GM18511 (cell line): Measurements from ENCODE around the gene MYO5A.

Source experiments
- ATAC-seq: cut with Tn5 transposase; IDR thresholded peaks from one replicate; pipeline ENCODE4 v1.9.1; 2021; ENCODE audit warnings: mild to moderate bottlenecking, moderate library complexity; ENCODE audit not compliant: unreplicated experiment

MYO5A gene

DNA sequence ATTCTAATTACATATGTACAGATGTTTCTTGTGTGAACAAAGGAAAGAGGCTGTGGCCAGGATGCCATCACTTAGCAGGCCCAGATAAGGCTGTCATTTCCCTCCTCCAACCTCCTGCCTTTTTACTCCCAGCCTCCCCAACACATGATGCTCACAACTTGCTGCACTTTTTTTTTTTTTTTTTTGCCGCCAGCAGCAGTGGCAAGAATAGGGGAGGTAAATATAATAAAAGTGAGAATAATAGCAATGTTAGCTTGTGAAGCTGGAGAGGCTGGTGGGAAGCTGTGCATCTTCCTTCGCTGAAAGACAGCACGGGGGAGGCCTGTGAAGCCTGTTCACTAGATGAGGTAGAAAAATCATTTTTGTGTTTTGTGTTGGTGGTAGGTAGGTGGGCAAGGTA lies 190.6 kb downstream of the MYO5A start:
- no peak for ATAC-seq

DNA sequence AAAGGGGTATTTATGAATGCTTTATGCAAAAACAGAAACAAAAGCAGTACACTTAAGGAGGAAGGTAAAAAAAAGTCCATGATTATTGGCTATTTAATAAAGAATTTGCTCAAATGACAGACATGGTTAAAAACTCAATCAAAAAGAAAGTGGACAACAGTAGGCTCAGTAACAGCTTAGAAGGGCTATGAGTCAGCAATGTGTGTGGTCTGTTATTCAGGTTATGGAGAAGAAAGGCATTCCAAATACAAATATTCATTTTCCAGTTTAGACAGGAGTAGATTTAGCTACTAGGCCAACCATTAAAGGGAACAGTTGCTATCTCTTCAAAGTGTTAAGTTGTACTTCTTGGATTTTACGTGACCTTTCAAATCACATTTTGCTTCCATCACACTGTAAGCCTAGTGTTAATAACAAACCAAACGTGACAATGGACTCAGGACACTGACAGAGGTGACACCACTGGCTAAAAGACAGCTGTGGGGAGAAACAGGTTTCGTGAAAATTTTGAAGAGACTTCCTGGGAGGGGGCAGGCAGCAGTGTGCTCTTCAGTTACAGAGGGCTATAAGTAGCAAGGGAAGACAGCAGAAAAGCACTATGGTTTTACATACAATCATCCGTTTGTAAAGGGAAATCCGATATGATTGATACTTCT lies 191.4 kb downstream of the MYO5A start:
- no peak for ATAC-seq

DNA sequence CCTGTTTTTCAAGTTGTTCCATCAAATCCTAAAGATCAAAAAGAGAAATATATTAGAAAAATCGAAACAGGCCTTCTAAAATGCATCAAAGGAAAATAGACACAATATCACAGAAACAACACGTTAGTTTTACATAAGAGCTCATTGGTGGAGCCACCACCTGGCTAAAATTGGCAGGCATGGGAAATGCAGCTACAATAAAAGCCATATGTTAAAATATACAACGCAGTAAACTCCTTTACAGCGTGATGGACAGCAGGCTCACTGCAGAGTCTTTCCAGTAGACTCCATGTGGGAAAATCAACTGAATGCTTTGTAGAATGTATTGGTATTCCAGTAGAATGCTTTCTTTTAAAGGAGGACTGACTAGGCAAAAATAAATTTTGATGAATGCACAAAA lies 192.2 kb downstream of the MYO5A start:
- ATAC-seq = no peak

DNA sequence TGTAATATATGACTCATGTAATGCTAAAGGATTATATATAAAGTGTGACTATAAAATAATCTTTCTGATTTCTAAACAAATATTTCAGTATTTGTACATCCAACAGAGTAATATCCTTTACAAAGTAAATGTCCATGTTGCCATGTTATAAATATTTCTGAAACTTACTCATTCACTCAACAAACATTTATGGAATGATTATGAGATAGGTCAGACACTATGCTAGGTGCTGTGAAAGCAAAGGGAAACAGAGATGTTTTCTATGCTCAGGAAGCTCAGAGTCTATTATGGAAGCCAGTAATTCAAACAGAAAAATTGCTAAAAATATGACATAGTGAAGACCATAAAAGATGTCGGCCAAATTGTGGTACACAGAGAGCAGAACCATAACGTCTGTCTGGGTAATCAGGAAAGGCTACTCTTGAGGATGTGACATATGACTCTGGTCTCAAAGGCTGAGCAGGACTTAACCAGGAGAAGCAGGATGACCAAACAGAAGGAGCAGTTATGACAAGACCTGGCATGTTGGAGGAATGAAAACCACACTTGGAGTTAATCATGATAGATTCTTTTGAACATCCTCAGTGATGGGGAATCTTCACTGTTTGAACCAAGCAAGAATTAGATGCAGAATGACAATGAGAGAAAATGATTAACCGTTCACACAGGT lies 194.1 kb downstream of the MYO5A start:
- no peak for ATAC-seq

DNA sequence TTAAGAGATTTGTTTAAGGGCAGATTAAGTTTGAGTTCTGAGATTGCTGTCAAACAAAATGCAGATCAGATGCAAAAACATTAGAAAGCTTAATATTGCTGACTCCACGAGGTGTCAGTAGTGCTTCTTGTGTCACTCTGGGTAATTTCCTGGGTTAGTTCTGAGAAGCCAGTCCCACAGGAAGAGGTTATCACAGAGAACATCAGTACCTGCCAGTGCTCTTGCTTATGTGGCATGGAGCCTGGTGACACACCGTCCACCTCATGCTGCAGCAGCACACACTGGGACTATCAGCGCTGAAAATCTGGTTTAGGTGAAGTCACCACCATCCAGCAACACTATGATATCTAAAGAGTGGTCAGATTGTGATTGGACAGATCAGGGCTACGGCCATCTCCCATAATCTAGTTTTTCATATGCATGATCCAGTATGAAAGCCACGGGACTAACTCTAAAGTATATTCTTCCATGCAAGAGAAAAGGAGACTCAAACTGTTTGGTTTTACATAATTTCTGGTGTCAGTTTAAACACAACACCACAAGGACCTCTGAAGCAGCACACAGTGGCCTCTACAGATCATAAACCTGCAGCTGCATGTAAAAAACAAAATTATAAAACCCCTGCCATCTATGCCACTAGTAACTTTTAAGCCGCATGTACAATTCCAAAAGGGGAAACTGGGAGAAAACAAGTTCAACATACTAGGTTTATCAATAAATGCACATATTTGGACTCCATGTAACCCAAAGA lies 197.0 kb downstream of the MYO5A start:
- peak; percentile 93 for ATAC-seq

DNA sequence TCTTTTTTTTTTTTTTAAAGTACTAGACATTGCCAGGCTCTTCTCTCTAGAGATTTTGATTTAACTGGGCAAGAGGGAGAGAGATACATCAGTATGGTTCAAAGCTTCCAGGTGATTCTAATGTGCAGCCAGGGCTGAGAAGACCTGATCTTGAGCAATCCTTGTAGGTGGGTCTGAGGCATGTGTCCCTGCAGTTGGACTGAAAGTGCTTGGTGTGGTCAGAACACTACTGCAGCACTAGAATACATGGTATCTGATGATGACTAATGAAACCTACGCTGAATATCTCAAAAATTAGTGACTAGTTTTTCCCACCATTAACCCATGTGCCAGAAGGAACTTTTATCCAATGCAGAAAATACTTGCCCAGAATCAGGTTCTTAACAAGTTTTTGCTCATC lies 198.7 kb downstream of the MYO5A start:
- ATAC-seq = no peak

DNA sequence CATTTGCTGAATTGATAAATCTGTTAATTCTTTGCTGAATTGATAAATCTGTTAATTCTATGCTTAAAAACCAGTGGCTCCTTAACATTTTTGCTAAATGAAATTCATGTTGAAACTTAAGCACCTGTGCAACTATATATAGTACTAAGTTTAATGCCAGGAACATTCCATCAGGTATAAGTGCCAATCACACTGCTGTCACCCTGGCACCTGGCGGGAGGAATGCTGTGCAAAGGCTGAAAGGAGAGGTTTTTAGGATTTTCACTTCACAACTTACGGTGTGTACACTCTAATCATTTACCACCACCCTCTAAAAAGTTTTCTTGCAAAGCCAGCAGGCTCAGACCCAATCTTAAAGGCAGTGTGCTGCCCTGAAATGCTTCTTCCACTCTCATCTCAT lies 199.5 kb downstream of the MYO5A start:
- no peak for ATAC-seq

DNA sequence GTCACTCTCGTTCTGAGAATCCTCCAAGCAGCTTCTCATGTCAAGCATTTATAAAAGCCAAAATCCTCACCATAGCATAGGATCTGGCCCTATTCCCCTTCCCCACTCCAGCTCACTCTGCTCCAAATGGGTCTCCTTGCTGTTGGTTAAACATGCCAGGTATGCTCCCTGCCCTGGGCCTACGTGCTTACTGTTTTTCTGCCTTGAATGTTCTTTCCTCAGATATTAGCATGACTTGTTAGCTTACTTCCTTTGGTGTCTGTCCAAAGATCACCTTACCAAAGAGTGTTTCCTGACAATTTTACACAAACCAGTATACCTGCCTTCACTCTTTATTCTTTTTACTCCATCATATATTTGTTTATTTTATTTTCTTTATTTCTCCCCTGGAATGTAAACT lies 200.0 kb downstream of the MYO5A start:
- ATAC-seq = no peak

DNA sequence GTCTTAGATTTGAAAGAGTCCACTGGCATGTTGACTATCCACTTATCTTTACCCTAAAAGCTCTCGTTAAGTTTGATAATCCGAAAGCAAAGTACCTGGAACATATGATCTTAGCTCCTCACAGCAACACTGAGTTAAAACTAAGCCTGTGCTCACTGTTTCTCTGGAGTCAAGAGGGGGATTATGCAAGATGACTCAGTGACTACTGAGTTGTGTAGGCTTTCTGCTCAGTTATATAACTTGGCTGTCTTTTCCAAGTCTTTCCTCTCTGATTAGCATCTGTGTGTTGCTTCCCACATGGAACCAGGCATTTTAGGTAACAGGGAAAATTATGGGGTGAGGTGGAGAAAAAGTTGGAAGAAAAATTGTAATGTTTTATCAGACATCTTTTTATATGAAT lies 201.9 kb downstream of the MYO5A start:
- ATAC-seq = no peak

DNA sequence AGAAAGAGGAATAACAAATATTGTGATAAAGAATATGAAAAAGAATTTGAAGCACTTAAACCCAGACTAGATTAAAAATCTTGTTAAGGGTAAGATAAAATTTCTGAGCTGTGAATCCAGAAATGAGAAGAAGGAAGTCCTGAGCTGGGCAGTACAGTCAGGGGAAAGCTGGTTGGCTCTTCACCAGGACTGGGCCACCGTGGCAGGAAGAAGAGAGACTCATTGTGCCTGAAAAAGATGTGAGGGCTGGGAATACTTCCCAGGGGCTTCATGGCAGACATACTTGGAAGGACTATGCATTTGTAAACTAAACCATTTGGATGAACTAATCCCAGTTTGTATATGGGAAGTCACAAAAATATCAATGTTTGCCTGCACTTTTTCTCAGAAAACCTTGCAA lies 204.6 kb downstream of the MYO5A start:
- no peak for ATAC-seq

DNA sequence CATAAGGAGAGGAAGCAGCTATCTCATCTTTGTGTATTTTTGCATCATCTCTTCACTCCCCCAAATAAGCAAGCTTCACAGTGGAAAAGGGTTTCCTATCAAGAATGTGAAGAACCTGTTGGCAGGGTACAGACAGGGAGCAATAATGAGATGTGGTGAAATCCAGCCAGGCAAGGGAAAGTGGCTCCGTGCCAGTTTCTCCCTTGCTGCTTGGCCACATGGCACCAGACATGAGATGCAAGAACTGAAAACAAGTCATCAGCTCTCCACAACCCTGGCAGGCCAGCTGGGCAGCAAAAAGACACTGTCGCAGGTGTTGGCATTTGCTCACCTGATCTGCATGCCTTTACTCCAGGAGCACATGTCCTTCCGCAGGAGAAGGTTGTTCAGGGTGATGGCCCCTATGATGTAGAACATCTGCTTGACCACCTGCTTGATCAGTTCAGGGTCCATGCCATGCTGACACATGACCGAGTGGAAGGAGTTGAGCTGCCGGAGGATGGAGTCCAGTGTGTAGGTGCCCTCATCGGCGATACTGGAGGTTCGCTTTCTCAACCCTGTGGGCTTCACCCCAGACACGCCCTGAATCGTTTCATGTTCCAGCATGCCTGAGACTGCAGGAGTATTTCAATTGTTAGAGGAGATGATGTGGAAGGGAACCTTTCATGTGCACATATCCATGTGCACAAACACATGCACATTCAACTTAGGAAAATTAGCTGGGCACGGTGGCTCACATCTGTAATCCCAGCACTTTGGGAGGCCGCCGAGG lies 209.8 kb downstream of the MYO5A start:
- ATAC-seq = no peak

DNA sequence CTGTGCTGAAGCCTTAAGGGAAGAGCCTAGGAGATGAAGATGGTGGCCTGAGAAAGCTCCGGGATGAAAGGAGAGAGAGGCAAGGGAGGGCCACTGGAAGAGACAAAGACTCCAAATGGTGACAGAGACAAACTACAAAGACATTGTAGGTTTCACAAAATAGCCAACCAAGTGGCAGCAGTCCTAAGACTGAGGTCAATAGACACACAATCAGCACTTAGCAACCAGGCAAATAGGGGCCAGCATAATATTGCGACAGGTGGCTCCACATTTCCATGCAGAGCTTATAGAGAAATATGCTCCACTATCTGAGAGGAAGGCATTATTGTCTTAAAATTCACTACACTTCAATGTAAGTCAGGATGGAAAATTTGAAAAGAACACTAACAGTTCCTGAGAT lies 211.0 kb downstream of the MYO5A start:
- no peak for ATAC-seq

DNA sequence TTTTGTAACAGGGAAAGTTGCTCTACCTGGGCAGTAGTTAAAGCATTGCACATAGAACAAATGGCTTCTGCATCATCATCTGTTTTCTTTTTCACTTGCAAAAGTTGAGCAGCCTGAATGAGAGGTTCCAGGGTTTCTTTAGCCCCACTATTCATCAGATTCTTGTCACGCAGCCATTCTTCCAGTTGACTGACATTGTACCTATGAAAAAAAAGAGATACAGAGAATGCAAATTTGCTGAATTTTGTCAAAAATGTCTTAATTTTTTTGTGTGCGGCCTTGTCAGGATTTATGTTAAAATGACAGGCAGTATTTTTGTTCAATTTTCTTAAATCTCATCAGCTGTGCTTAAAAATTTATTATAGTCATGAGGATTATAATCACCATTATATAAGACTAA lies 211.7 kb downstream of the MYO5A start:
- ATAC-seq = no peak

DNA sequence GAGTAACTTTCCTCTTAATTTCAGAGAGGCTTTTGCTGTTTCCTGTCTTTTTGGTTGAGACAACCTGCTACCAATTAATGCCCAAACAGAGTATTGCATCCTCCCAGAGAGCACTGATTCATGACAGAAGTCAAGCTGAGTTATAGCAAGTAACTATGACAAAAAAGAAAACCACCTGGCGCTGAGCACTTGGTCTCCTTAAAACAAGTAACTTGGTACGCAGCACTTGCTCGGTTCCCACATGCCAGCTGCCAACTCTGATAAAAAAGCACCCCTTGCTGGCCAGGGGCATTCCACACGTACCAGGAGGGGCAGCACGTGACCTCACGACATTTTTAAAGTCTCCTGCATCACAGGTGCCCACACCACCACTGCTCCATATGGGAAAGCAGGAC lies 219.5 kb downstream of the MYO5A start:
- ATAC-seq = peak; percentile 73

DNA sequence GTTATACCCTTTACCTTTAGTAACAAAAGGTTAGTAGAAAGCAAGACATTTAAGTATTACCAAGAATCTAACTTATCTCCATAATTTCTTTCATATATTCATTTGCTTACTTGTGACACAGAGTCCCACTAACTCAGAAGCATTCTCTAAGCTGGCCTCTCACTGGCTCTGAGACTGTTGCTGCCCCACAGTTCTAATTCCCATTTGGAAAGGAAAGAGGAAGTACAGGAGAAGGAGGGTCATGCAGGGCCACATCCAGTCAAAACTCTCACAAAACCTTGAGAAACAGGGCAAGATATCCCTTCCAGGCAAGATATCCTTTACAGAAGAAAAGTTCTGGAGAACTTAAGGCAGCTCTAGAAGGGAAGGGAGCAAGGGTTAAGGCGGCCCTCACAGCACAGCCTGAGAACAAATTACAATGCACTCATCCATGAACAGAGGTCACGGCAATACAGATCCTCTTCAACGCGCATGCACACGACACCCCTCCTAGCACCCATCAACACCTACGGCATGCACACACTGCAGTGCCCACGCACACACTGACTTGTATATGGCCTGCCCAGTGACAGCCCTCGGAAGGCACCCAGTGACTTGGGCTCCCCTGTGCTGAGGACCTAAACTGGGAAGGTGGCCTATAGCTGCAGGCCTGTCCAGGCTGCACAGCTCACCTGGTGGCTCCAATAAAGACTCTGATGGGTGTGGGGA lies 220.1 kb downstream of the MYO5A start:
- ATAC-seq = peak; percentile 92

DNA sequence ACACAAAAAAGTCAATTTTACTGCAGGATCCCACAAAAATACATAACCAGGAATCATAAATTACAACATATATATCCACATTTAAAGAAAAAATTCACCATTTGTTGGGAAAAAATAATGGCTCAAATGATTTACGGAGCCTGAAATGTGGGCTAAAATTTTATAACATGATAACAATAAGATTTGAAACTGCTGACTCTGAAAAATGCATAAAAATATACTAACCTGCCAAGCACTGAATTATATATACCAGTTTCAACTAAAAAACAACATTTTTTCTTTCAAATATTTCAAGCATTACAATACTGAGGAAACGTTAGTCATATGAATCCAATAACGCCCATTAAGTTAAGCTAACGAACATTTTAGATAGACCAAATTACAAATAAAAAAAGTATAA lies 220.8 kb downstream of the MYO5A start:
- ATAC-seq = no peak

DNA sequence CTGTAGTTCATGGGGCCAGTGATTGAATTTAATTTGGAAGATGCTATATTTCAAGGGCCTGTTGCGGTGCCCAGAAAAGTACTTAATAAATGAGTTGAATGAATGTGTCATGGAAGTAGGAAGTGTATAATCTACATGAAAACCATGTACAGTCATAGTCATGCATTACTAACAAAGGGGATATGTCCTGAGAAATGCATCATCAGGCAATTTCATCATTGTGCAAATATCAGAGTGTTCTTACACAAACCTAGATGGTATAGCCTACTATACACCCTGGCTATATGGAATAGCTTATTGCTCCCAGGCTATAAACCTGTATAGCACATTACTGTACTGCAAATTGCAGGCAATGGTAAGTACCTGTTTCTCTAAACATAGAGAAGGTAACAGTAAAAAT lies 222.4 kb downstream of the MYO5A start:
- no peak for ATAC-seq

DNA sequence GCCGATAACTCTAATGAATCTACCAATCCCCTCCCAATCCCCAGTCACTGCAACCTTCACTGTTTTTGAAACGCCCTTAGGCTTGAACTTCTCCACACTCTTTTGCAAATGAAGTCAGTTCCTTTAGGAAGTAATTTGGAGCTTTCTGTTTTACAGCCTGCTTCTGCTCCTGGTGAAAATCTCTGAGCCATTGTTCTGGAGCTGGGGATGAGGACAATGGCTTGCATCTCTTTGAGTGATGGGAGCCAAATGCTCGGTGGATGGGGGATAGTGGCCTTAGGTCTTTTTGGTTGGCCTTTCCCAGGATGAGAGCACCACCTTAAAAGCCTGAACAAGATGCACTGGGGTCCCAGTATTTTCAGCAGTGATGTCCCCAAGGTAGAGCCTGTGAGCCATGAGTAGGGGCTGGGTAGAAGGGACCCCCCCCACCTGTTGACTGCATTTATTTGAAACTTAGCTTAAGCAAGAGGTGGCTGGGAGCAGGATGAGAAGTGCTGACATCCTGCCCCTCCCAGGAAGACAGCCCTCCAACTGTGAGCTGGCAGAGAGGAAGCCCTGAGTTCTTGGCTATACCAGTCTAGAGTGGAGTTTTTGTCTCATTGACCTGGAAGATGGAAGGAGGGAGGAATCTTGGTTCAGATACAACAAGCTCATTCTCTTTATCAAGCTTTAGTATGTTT lies 225.4 kb downstream of the MYO5A start:
- ATAC-seq = no peak

DNA sequence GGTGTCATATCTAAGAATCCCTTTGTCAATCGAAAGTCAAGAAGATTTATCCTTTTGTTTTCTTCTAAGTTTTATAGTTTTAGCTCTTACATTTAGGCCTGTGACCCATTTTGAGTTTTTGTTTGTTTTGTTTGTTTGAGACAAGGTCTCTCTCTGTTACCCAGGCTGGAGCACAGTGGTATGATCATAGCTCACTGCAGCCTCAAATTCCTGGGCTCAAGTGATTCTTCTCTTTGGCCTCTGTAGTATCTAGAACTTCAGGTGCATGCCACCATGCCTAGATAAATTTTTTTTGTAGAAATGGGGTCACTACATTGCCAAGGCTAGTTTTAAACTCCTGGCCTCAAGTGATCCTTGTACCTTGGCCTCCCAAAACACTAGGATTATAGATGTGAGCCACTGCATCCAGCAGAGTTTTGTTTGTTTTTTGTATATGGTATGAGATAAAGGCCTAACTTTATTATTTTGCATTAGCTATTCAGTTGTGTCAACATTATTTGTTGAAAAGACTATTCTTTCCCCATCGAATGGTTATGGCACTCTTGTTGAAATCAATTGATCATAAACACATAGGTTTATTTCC lies 227.3 kb downstream of the MYO5A start:
- no peak for ATAC-seq

DNA sequence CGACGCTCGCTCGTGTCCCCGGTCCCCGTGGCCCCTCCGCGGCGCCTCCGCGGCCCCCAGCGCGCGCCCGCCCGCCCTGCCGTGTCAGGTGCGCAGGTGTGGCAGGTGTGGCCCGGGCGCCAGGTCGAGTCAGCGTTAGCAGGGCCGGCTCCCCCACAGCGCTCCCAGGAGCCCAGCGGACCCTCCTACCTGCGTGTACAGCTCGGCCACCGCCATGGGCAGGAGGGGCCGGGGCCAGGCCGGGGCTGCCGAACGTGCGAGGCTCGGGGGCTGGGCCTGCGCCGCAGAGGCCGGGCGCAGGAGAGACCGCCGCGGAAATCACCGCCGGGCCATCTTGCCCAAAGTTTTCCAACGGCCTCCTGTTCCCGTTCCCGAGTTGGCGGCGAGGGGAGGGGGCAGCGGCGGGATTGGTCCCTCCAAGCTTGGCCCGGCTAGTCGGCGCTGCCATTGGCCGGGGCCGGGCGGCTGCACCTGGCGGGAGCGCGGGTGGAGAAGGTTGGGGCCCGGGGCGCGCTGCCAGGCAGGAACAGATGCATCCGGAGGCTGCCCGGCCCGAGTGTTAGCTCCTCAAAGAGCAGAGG lies 233.2 kb downstream of the MYO5A start, which contains the start of gene MYO5C:
Gene MYO5C, minus strand, starts transcription at position 384 of the 581 bp plus-strand sequence. Its CDS starts 168 bp downstream, at position 216.
- no peak for ATAC-seq
